Body of pancreas (tissue), 4 donors: ENCODE results near the gene UCHL3. TPM values are rescaled to one million over a fixed set of nuclear protein-coding genes. Genes with fewer than 3 reads are reported as not detected.

Experiments used
- ATAC-seq: fragments of 150-250 bp; one replicate; pipeline ENCODE4 v1.9.1; 2016
- DNase-seq, 4 donors: peaks; one replicate each; pipeline ENCODE4 v3.0.0-alpha.2; 2019
- H3K27ac ChIP-seq, 4 donors: fragments of 200-600 bp; sonication (generic); 1 replicate in 3 of 4; 2 replicates in 1 of 4; pipeline versions ENCODE4 v1.5.1 to v1.6.1; 2016 to 2019; ENCODE audit warnings: mild to moderate bottlenecking in 1 of 4, mixed read lengths in 1 of 4, moderate library complexity in 1 of 4
- H3K27me3 ChIP-seq, 2 donors: fragments of 200-600 bp; sonication (generic); one replicate each; pipeline ENCODE4 v1.6.0; 2016; ENCODE audit warnings: mild to moderate bottlenecking in 1 of 2
- H3K36me3 ChIP-seq, 2 donors: fragments of 200-600 bp; sonication (generic); replicated peaks in 1 of 2; 2 replicates each; pipeline ENCODE4 v1.5.1; 2016; ENCODE audit warnings: low read depth in 2 of 2; ENCODE audit not compliant: insufficient read depth in 1 of 2
- H3K4me1 ChIP-seq: fragments of 200-600 bp; sonication (generic); one replicate; pipeline ENCODE4 v1.6.0; 2016
- H3K4me3 ChIP-seq, 2 donors: fragments of 200-600 bp; sonication (generic); 1 replicate in 1 of 2; 2 replicates in 1 of 2; pipeline ENCODE4 v1.5.1; 2016 to 2019
- H3K9me3 ChIP-seq, 3 donors: fragments of 200-600 bp; sonication (generic); 1 replicate in 2 of 3; 2 replicates in 1 of 3; pipeline ENCODE4 v1.5.1; 2016
- POLR2A ChIP-seq, 3 donors: fragments of 450-650 bp; IDR thresholded peaks; one replicate each; pipeline ENCODE4 v1.6.1; 2016; ENCODE audit warnings: antibody characterized with exemption in 3 of 3, mild to moderate bottlenecking in 2 of 3
- WGBS, 2 donors: methylation state at CpG; one replicate each; pipeline ENCODE4 v1.1.5; 2017; 5-methylcytosine and 5-hydroxymethylcytosine counted together
- intact Hi-C: fragments of 100-400 bp; cut with DNase I; formaldehyde crosslinking; loops from one replicate; pipeline ENCODE4 v1.15.1; 2023
- total RNA-seq, 2 donors: library from RNA; depleted of rRNA; stranded (reverse); fragments of >200 nt; gene quantifications; one replicate each; pipeline ENCODE4 v1.1.0, GENCODE V29; 2016
- TF ChIP-seq, protein P1 (sequence below), 7 experiments: fragments of 450-650 bp in 4 of 7; fragments of 200-600 bp in 3 of 7; sonication (generic) in 3 of 7; IDR thresholded peaks; one replicate each; pipeline ENCODE4 v1.5.1; 2016 to 2019; ENCODE audit warnings: antibody characterized with exemption in 7 of 7

UCHL3 gene
- total RNA-seq, 2 donors from 2014 or later: 2.0 to 20.5 TPM

DNA sequence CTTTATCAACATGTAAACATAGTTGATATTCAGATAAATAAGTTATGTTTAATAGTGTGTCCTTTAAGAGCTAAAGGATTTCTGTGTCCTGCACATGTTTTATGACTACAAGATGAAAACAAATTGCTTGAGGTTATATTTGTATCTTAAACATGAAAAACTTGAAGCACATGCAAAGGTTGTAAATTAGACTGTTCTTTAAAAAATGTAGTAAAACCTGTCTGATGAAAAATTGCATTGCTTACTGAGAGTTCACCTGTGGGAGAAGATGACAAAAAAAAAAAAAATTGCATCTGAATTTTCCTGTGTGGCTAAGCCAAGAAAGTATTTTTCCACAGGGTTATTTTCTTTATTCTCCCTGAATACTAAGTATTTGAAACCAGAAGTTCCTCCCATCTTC is 60.9 kb downstream of the UCHL3 start:
- intact Hi-C loops: no loop called here
- H3K4me1 ChIP-seq: peaks cover 6% of the 10 kb centered on the region
- no peaks in the 10 kb centered on the region for H3K27me3 ChIP-seq
- H3K36me3 ChIP-seq: no peaks in the 10 kb centered on the region
- no peaks in the 10 kb centered on the region for H3K9me3 ChIP-seq
- no peak overlapping the region for H3K27ac ChIP-seq
- no peak overlapping the region for H3K4me3 ChIP-seq
- no peak for ATAC-seq
- DNase-seq: no peak
- TF ChIP-seq, protein P1, sequence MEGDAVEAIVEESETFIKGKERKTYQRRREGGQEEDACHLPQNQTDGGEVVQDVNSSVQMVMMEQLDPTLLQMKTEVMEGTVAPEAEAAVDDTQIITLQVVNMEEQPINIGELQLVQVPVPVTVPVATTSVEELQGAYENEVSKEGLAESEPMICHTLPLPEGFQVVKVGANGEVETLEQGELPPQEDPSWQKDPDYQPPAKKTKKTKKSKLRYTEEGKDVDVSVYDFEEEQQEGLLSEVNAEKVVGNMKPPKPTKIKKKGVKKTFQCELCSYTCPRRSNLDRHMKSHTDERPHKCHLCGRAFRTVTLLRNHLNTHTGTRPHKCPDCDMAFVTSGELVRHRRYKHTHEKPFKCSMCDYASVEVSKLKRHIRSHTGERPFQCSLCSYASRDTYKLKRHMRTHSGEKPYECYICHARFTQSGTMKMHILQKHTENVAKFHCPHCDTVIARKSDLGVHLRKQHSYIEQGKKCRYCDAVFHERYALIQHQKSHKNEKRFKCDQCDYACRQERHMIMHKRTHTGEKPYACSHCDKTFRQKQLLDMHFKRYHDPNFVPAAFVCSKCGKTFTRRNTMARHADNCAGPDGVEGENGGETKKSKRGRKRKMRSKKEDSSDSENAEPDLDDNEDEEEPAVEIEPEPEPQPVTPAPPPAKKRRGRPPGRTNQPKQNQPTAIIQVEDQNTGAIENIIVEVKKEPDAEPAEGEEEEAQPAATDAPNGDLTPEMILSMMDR (IDR thresholded peaks at IDR 0.05): no peak
- TF ChIP-seq POLR2A (IDR thresholded peaks at IDR 0.05): no peak

DNA sequence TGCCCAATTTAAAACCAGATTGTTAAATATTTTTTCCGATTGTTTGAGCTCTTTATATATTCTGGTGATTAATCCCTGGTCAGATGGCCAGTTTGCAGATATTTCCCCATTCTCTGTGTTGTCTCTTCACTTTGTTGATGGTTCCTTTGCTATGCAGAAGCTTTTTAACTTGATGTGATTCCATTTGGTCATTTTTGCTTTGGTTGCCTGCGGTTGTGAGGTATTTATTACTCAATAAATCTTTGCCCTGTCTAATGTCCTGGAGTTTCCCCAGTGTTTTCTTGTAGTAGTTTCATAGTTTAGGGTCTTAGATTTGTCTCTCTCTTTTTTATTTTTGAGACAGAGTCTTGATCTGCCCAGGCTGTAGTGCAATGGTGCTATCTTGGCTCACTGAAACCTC is 62.8 kb downstream of the UCHL3 start:
- TF ChIP-seq, protein P1 (IDR thresholded peaks at IDR 0.05): no peak
- no peak for TF ChIP-seq POLR2A (IDR thresholded peaks at IDR 0.05)
- no peaks in the 10 kb centered on the region for H3K36me3 ChIP-seq
- no peaks in the 10 kb centered on the region for H3K9me3 ChIP-seq
- H3K27ac ChIP-seq: no peak overlapping the region
- DNase-seq (no peak), ATAC-seq (no peak)
- H3K4me1 ChIP-seq: peaks cover 6% of the 10 kb centered on the region
- no peaks in the 10 kb centered on the region for H3K27me3 ChIP-seq
- H3K4me3 ChIP-seq: no peak overlapping the region
- intact Hi-C loops: no loop called here
- WGBS, 2 donors: 84 to 91% methylated on average over 2 of the region's 2 CpGs

DNA sequence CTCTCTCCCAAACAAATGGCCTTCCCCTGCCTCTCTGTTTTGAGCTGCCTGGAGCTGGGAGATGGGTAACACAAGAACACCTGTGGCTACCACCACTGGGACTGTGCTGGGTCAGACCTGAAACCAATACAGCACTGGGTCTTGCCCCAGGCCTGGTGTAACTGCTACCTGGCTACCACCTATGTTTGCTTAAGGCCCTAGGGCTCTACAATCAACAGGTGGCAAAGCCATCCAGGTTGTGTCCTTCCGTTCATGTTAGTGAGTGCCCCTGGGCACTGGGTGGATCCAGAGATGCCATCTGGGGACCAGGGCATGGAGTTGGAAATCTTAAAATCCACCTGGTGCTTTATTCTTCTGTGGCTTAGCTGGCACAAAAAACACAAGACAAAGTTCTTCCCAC is 67.6 kb downstream of the UCHL3 start:
- Histone ChIP-seq H3K27ac (no peak overlapping the region), H3K4me1 (no peaks in the 10 kb centered on the region), H3K4me3 (no peak overlapping the region), H3K9me3 (no peaks in the 10 kb centered on the region), H3K36me3 (no peaks in the 10 kb centered on the region), H3K27me3 (no peaks in the 10 kb centered on the region)
- ATAC-seq (no peak), DNase-seq (no peak)
- WGBS, 2 donors: 100% methylated on average over 1 of the region's 1 CpG
- intact Hi-C loops: no loop called here
- no peak for TF ChIP-seq POLR2A (IDR thresholded peaks at IDR 0.05)
- TF ChIP-seq, protein P1 (IDR thresholded peaks at IDR 0.05): no peak

GRCh38 chr13:75618308-75618707 is 68.7 kb downstream of the UCHL3 start:
- Histone ChIP-seq H3K27me3 (no peaks in the 10 kb centered on the region), H3K9me3 (no peaks in the 10 kb centered on the region), H3K4me3 (no peak overlapping the region), H3K4me1 (no peaks in the 10 kb centered on the region), H3K36me3 (no peaks in the 10 kb centered on the region), H3K27ac (no peak overlapping the region)
- ATAC-seq (no peak), DNase-seq (no peak)
- no peak for TF ChIP-seq POLR2A (IDR thresholded peaks at IDR 0.05)
- TF ChIP-seq, protein P1 (IDR thresholded peaks at IDR 0.05): no peak
- 0% methylated on average over 1 of the region's 1 CpG for WGBS, 2 donors
- intact Hi-C loops: no loop called here

- Histone ChIP-seq H3K4me3 (no peak overlapping the region), H3K9me3 (no peaks in the 10 kb centered on the region), H3K36me3 (no peaks in the 10 kb centered on the region), H3K27ac (no peak overlapping the region), H3K4me1 (no peaks in the 10 kb centered on the region), H3K27me3 (no peaks in the 10 kb centered on the region)
- TF ChIP-seq, protein P1 (IDR thresholded peaks at IDR 0.05): no peak
- TF ChIP-seq POLR2A (IDR thresholded peaks at IDR 0.05): no peak
- ATAC-seq (no peak), DNase-seq (no peak)
- intact Hi-C loops: no loop called here
- 59 to 71% methylated on average over 1 of the region's 1 CpG for WGBS, 2 donors
Measured at GRCh38 chr13:75620020-75620419, 70.4 kb downstream of the UCHL3 start.
